ENCODE results near the gene ADAM12. TPM values are rescaled to one million over a fixed set of nuclear protein-coding genes. Genes with fewer than 3 reads are reported as not detected.
"Not testable (repeated sequence)": the region's sequence is repeated elsewhere in the genome, so short reads cannot be mapped to it uniquely, and the experiment has no call there.

The ADAM12 gene
- total RNA-seq, 1 experiment from 2014 or later: 0.24 TPM

- Histone ChIP-seq H4K20me1 (ENCODE audit: control insufficient read depth, insufficient read depth, insufficient read length) (no peaks in the 10 kb centered on the region), H3K27ac (ENCODE audit: insufficient read length, low read depth, low read length) (no peak overlapping the region), H3K18ac (ENCODE audit: insufficient read length, low read depth, low read length) (no peak overlapping the region), H2AFZ (ENCODE audit: low read length) (no peak overlapping the region), H3K4me2 (ENCODE audit: insufficient read depth, insufficient read length, low read length) (no peak overlapping the region), H2BK12ac (ENCODE audit: insufficient read length, low read depth, low read length) (no peak overlapping the region), H3K23me2 (ENCODE audit: insufficient read length, low read depth, low read length, poor library complexity, severe bottlenecking) (no peaks in the 10 kb centered on the region), H2AK5ac (ENCODE audit: insufficient read length, low read length) (no peak overlapping the region), H3K23ac (ENCODE audit: insufficient read length, low read depth, low read length) (no peak overlapping the region), H3K4me1 (ENCODE audit: insufficient read depth, low read length) (peaks cover 6% of the 10 kb centered on the region), H4K5ac (ENCODE audit: insufficient read length, low read depth, low read length) (no peak overlapping the region), H4K91ac (ENCODE audit: insufficient read length, low read depth, low read length) (no peak overlapping the region), H2BK15ac (ENCODE audit: low read depth, low read length) (no peak overlapping the region), H2BK20ac (ENCODE audit: low read depth, low read length, poor library complexity, severe bottlenecking) (no peak overlapping the region), H3K79me2 (ENCODE audit: insufficient read depth, low read length) (no peaks in the 10 kb centered on the region), H3K9me3 (ENCODE audit: control insufficient read depth, low read depth, low read length) (no peaks in the 10 kb centered on the region), H4K8ac (replicated peaks; ENCODE audit: insufficient read length, low read depth, low read length) (no peak overlapping the region), H3K27me3 (ENCODE audit: insufficient read depth, low read length) (no peaks in the 10 kb centered on the region), H3K79me1 (ENCODE audit: insufficient read depth, low read depth, low read length, poor library complexity, severe bottlenecking) (no peaks in the 10 kb centered on the region), H3K14ac (ENCODE audit: insufficient read depth, low read length) (no peak overlapping the region), H3K4ac (ENCODE audit: low read depth, low read length) (no peak overlapping the region), H2BK5ac (ENCODE audit: insufficient read length, low read length) (no peak overlapping the region), H3T11ph (ENCODE audit: low read length) (no peak overlapping the region), H3K56ac (ENCODE audit: insufficient read length, low read depth, low read length) (no peak overlapping the region), H3K9ac (ENCODE audit: extremely low read depth, insufficient read length, low read length) (no peak overlapping the region), H2BK120ac (ENCODE audit: low read depth, low read length, poor library complexity, severe bottlenecking) (no peak overlapping the region)
- no peak for TF ChIP-seq CTCF (conservative IDR thresholded peaks at IDR 0.05)
- H3K9me3 Mint-ChIP-seq: peaks cover 4 to 6% of the 10 kb centered on the region in 2 experiments; a peak in 3 of 5 replicates
- H3K27ac Mint-ChIP-seq: no peak overlapping the region
- H3K4me3 Mint-ChIP-seq: no peak overlapping the region
- H3K27me3 Mint-ChIP-seq (ENCODE audit: low read depth): peaks cover 2% of the 10 kb centered on the region
- H3K36me3 Mint-ChIP-seq (ENCODE audit: insufficient read depth in 1 of 3, low read depth in 3 of 3): 0 out of 7 replicates have a peak, but pooled peaks cover 0 to 2% (median 0%) of the 10 kb centered on the region in 3 experiments
- peaks cover 10 to 12% of the 10 kb centered on the region in 2 experiments for H3K4me1 Mint-ChIP-seq
- WGBS (ENCODE audit: extremely low coverage, insufficient read length, low lambda C conversion rate): no CpG with 5 or more reads among the region's 1 CpG
- no peak for DNase-seq
Measured at GRCh38 chr10:126349101-126349500, 39.2 kb downstream of the ADAM12 start.

DNA sequence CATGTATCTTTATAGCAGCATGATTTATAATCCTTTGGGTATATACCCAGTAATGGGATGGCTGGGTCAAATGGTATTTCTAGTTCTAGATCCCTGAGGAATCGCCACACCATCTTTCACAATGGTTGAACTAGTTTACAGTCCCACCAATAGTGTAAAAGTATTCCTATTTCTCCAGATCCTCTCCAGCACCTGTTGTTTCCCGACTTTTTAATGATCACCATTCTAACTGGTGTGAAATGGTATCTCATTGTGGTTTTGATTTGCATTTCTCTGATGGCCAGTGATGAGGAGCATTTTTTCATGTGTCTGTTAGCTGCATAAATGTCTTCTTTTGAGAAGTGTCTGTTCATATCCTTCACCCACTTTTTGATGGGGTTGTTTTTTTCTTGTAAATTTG lies 44.8 kb downstream of the ADAM12 start:
- H4K5ac ChIP-seq (ENCODE audit: insufficient read length, low read depth, low read length); H3K14ac ChIP-seq (ENCODE audit: insufficient read depth, low read length); DNase-seq; H3T11ph ChIP-seq (ENCODE audit: low read length); H2BK5ac ChIP-seq (ENCODE audit: insufficient read length, low read length); H3K9me3 ChIP-seq (ENCODE audit: control insufficient read depth, low read depth, low read length); H3K9me3 Mint-ChIP-seq; H2BK12ac ChIP-seq (ENCODE audit: insufficient read length, low read depth, low read length); H4K91ac ChIP-seq (ENCODE audit: insufficient read length, low read depth, low read length); H3K79me1 ChIP-seq (ENCODE audit: insufficient read depth, low read depth, low read length, poor library complexity, severe bottlenecking); H3K79me2 ChIP-seq (ENCODE audit: insufficient read depth, low read length); H3K23ac ChIP-seq (ENCODE audit: insufficient read length, low read depth, low read length); H3K27me3 Mint-ChIP-seq (ENCODE audit: low read depth); H3K36me3 Mint-ChIP-seq (ENCODE audit: insufficient read depth in 1 of 3, low read depth in 3 of 3); H2BK120ac ChIP-seq (ENCODE audit: low read depth, low read length, poor library complexity, severe bottlenecking); H4K8ac ChIP-seq (replicated peaks; ENCODE audit: insufficient read length, low read depth, low read length); H3K27ac ChIP-seq (ENCODE audit: insufficient read length, low read depth, low read length); H3K27ac Mint-ChIP-seq; H3K18ac ChIP-seq (ENCODE audit: insufficient read length, low read depth, low read length); H3K4ac ChIP-seq (ENCODE audit: low read depth, low read length); H3K4me3 Mint-ChIP-seq; H3K4me1 ChIP-seq (ENCODE audit: insufficient read depth, low read length); H3K56ac ChIP-seq (ENCODE audit: insufficient read length, low read depth, low read length); H3K9ac ChIP-seq (ENCODE audit: extremely low read depth, insufficient read length, low read length); H2BK15ac ChIP-seq (ENCODE audit: low read depth, low read length); H4K20me1 ChIP-seq (ENCODE audit: control insufficient read depth, insufficient read depth, insufficient read length); H2BK20ac ChIP-seq (ENCODE audit: low read depth, low read length, poor library complexity, severe bottlenecking); H3K27me3 ChIP-seq (ENCODE audit: insufficient read depth, low read length); H3K4me2 ChIP-seq (ENCODE audit: insufficient read depth, insufficient read length, low read length); H2AFZ ChIP-seq (ENCODE audit: low read length); H3K23me2 ChIP-seq (ENCODE audit: insufficient read length, low read depth, low read length, poor library complexity, severe bottlenecking); H2AK5ac ChIP-seq (ENCODE audit: insufficient read length, low read length): not testable (repeated sequence)
- peaks cover 10 to 11% of the 10 kb centered on the region in 2 experiments for H3K4me1 Mint-ChIP-seq
- no CpG with 5 or more reads among the region's 2 CpGs for WGBS (ENCODE audit: extremely low coverage, insufficient read length, low lambda C conversion rate)

Data from H9 (cell line).